Sigmoid colon (tissue), 7 donors: Measurements from ENCODE around the gene ITGB5. TPM values are rescaled to one million over a fixed set of nuclear protein-coding genes. Genes with fewer than 3 reads are reported as not detected.

Experiments used
- DNase-seq: peaks from one replicate; pipeline ENCODE4 v3.0.0-alpha.2; 2019
- H3K27ac ChIP-seq, 4 donors: fragments of 200-600 bp; sonication (generic); one replicate each; pipeline ENCODE4 v1.5.1; 2016 to 2019; ENCODE audit warnings: mild to moderate bottlenecking in 1 of 4
- H3K27me3 ChIP-seq, 3 donors: fragments of 200-600 bp; sonication (generic); one replicate each; pipeline ENCODE4 v1.5.1; 2019; ENCODE audit warnings: mild to moderate bottlenecking in 1 of 3
- H3K36me3 ChIP-seq, 4 donors: fragments of 200-600 bp; sonication (generic); one replicate each; pipeline ENCODE4 v1.5.1; 2016 to 2019
- H3K4me1 ChIP-seq, 4 donors: fragments of 200-600 bp; sonication (generic); one replicate each; pipeline ENCODE4 v1.5.1; 2017 to 2019
- H3K4me3 ChIP-seq, 4 donors: fragments of 200-600 bp; sonication (generic); one replicate each; pipeline ENCODE4 v1.5.1; 2017 to 2019; ENCODE audit warnings: mild to moderate bottlenecking in 2 of 4, moderate library complexity in 1 of 4
- H3K9me3 ChIP-seq, 4 donors: fragments of 200-600 bp in 3 of 4; sonication (generic) in 3 of 4; one replicate each; pipeline versions ENCODE4 v1.5.1 to v1.6.1; 2013 to 2019
- CTCF ChIP-seq, 4 experiments: fragments of 450-650 bp in 3 of 4; fragments of 200-600 bp in 1 of 4; IDR thresholded peaks; one replicate each; pipeline ENCODE4 v1.5.1; 2016 to 2019; ENCODE audit warnings: antibody characterized with exemption in 4 of 4, mild to moderate bottlenecking in 3 of 4, moderate library complexity in 2 of 4
- EP300 ChIP-seq, 4 donors: sonication (generic); formaldehyde crosslinking; IDR thresholded peaks; one replicate each; pipeline ENCODE4 v1.6.1; 2017; ENCODE audit warnings: antibody characterized with exemption in 4 of 4
- POLR2A ChIP-seq, 2 donors: fragments of 450-650 bp; IDR thresholded peaks; one replicate each; pipeline ENCODE4 v1.6.1; 2016; ENCODE audit warnings: antibody characterized with exemption in 2 of 2, mild to moderate bottlenecking in 2 of 2, moderate library complexity in 2 of 2
- POLR2AphosphoS5 ChIP-seq, 4 donors: sonication (generic); formaldehyde crosslinking; IDR thresholded peaks; one replicate each; pipeline ENCODE4 v1.6.1; 2017; ENCODE audit warnings: antibody characterized with exemption in 4 of 4
- WGBS, 2 donors: extraction: QIAGEN DNeasy Blood & Tissue Kit; methylation state at CpG; one replicate each; pipeline ENCODE4 v1.1.7; 2013; 5-methylcytosine and 5-hydroxymethylcytosine counted together
- intact Hi-C: fragments of 100-400 bp; cut with DNase I; formaldehyde crosslinking; loops from one replicate; pipeline ENCODE4 v1.15.1; 2023
- polyA plus RNA-seq, 3 donors: library from polyadenylated mRNA; stranded (reverse); fragments of 200-250 nt; gene quantifications; one replicate each; pipeline ENCODE4 v1.2.3, GENCODE V29; 2013
- total RNA-seq, 4 donors: library from RNA; depleted of rRNA; stranded (reverse); fragments of >200 nt; gene quantifications; one replicate each; pipeline ENCODE4 v1.1.0, GENCODE V29; 2016
- donor health status: healthy with polysubstance abuse.
- donor health status: Bipolar disorder and iron deficiency.
- donor health status: healthy.

The ITGB5 gene
- total and polyA plus RNA-seq, 7 donors, result 15.0 to 203 (median 89.2) TPM

GRCh38 chr3:124877674-124878073, 9.5 kb downstream of the ITGB5 start:
- peak; percentile 44 for DNase-seq
- intact Hi-C loops, result no loop called here
- H3K27me3 ChIP-seq, result no peaks in the 10 kb centered on the region
- H3K4me1 ChIP-seq, result peaks cover 0 to 75% (median 50%) of the 10 kb centered on the region in 4 donors
- H3K4me3 ChIP-seq, result no peak overlapping the region
- 93 to 94% methylated on average over 3 of the region's 3 CpGs for WGBS, 2 donors
- peaks cover 0 to 6% (median 0%) of the 10 kb centered on the region in 4 donors for H3K36me3 ChIP-seq
- no peaks in the 10 kb centered on the region for H3K9me3 ChIP-seq
- no peak for TF ChIP-seq EP300 (IDR thresholded peaks at IDR 0.05)
- no peak for TF ChIP-seq POLR2AphosphoS5 (IDR thresholded peaks at IDR 0.05)
- no peak for TF ChIP-seq POLR2A (IDR thresholded peaks at IDR 0.05)
- TF ChIP-seq CTCF (IDR thresholded peaks at IDR 0.05), result no peak
- peak overlapping the region; percentile 67 to 79 (median 75) for H3K27ac ChIP-seq

GRCh38 chr3:124876401-124876878, 10.7 kb downstream of the ITGB5 start:
- Histone ChIP-seq H3K9me3 (no peaks in the 10 kb centered on the region), H3K27me3 (no peaks in the 10 kb centered on the region), H3K27ac (peak overlapping the region in 2 of 4 donors; percentile 51 to 79), H3K36me3 (peaks cover 0 to 13% (median 6%) of the 10 kb centered on the region in 4 donors), H3K4me1 (peaks cover 0 to 66% (median 43%) of the 10 kb centered on the region in 4 donors), H3K4me3 (no peak overlapping the region)
- intact Hi-C loops, result no loop called here
- peak; percentile 64 for DNase-seq
- 65 to 79% methylated on average over 3 of the region's 3 CpGs for WGBS, 2 donors
- TF ChIP-seq POLR2AphosphoS5 (IDR thresholded peaks at IDR 0.05) (peak in 1 of 4 donors; percentile 8), POLR2A (IDR thresholded peaks at IDR 0.05) (no peak), EP300 (IDR thresholded peaks at IDR 0.05) (no peak), CTCF (IDR thresholded peaks at IDR 0.05) (no peak)

- Histone ChIP-seq H3K36me3 (peaks cover 0 to 22% (median 7%) of the 10 kb centered on the region in 4 donors), H3K27ac (no peak overlapping the region), H3K27me3 (no peaks in the 10 kb centered on the region), H3K4me1 (peaks cover 0 to 44% (median 23%) of the 10 kb centered on the region in 4 donors), H3K4me3 (no peak overlapping the region), H3K9me3 (no peaks in the 10 kb centered on the region)
- WGBS, 2 donors, result 81 to 97% methylated on average over 1 of the region's 1 CpG
- intact Hi-C loops, result no loop called here
- peak; percentile 1 for DNase-seq
- no peak for TF ChIP-seq POLR2AphosphoS5 (IDR thresholded peaks at IDR 0.05)
- no peak for TF ChIP-seq POLR2A (IDR thresholded peaks at IDR 0.05)
- no peak for TF ChIP-seq EP300 (IDR thresholded peaks at IDR 0.05)
- TF ChIP-seq CTCF (IDR thresholded peaks at IDR 0.05), result no peak
These were observed 13.9 kb downstream of the ITGB5 start for GRCh38 chr3:124873226-124873625.

GRCh38 chr3:124867511-124867910, 19.7 kb downstream of the ITGB5 start:
- no peaks in the 10 kb centered on the region for H3K9me3 ChIP-seq
- H3K27ac ChIP-seq, result no peak overlapping the region
- TF ChIP-seq EP300 (IDR thresholded peaks at IDR 0.05) (no peak), POLR2A (IDR thresholded peaks at IDR 0.05) (no peak), CTCF (IDR thresholded peaks at IDR 0.05) (no peak), POLR2AphosphoS5 (IDR thresholded peaks at IDR 0.05) (no peak)
- peaks cover 0 to 11% (median 9%) of the 10 kb centered on the region in 4 donors for H3K4me1 ChIP-seq
- H3K36me3 ChIP-seq, result peaks cover 0 to 26% (median 4%) of the 10 kb centered on the region in 4 donors
- H3K4me3 ChIP-seq, result no peak overlapping the region
- H3K27me3 ChIP-seq, result no peaks in the 10 kb centered on the region
- intact Hi-C loops, result no loop called here
- 94 to 98% methylated on average over 3 of the region's 3 CpGs for WGBS, 2 donors
- no peak for DNase-seq

GRCh38 chr3:124862006-124862405, 25.2 kb downstream of the ITGB5 start:
- Histone ChIP-seq H3K9me3 (no peaks in the 10 kb centered on the region), H3K27me3 (no peaks in the 10 kb centered on the region), H3K36me3 (peaks cover 0 to 6% (median 2%) of the 10 kb centered on the region in 4 donors), H3K4me1 (peaks cover 0 to 59% (median 45%) of the 10 kb centered on the region in 4 donors), H3K27ac (peak overlapping the region; percentile 9 to 82 (median 66)), H3K4me3 (no peak overlapping the region)
- peak; percentile 34 for DNase-seq
- intact Hi-C loops, result no loop called here
- WGBS, 2 donors, result 68 to 89% methylated on average over 2 of the region's 2 CpGs
- TF ChIP-seq CTCF (IDR thresholded peaks at IDR 0.05) (no peak), POLR2AphosphoS5 (IDR thresholded peaks at IDR 0.05) (no peak), POLR2A (IDR thresholded peaks at IDR 0.05) (no peak)
